Measurements from ENCODE around the gene TECPR2. TPM values are rescaled to one million over a fixed set of nuclear protein-coding genes. Genes with fewer than 3 reads are reported as not detected.

The TECPR2 gene
- total and polyA plus RNA-seq, 10 of the 15 experiments (the other 5 are each of a cell fraction or from before 2014, with no cell fraction given), result 0.15 to 10.0 (median 3.0) TPM

- TF ChIP-seq CUX1 (IDR thresholded peaks at IDR 0.05; ENCODE audit: insufficient replicate concordance, low read depth, low read length), result no peak
- TF ChIP-seq ZNF207 (IDR thresholded peaks at IDR 0.05; ENCODE audit: borderline replicate concordance), result no peak
- TF ChIP-seq BCLAF1 (IDR thresholded peaks at IDR 0.05), result no peak
- no peak for TF ChIP-seq SREBF1 (IDR thresholded peaks at IDR 0.05; ENCODE audit: low read length)
- TF ChIP-seq ZNF592 (IDR thresholded peaks at IDR 0.05), result no peak
- no peak for TF ChIP-seq POLR2AphosphoS2 (IDR thresholded peaks at IDR 0.05; ENCODE audit: low read depth, low read length)
- no peak for TF ChIP-seq POLR2A (IDR thresholded peaks at IDR 0.05; ENCODE audit: low read depth, low read length)
- no peak for TF ChIP-seq NKRF (conservative IDR thresholded peaks at IDR 0.05)
- TF ChIP-seq CHD1 (IDR thresholded peaks at IDR 0.05; ENCODE audit: low read depth, low read length), result no peak
- no peak for TF ChIP-seq CBX5 (IDR thresholded peaks at IDR 0.05; ENCODE audit: low read depth)
- TF ChIP-seq MTA3 (IDR thresholded peaks at IDR 0.05; ENCODE audit: borderline replicate concordance, low read length), result no peak
- TF ChIP-seq RUNX3 (IDR thresholded peaks at IDR 0.05; ENCODE audit: low read length), result no peak
- TF ChIP-seq IRF4 (IDR thresholded peaks at IDR 0.05; ENCODE audit: low read depth, low read length), result no peak
- TF ChIP-seq IKZF1 (conservative IDR thresholded peaks at IDR 0.05), result no peak
Observed at GRCh38 chr14:102440392-102440791, 77.7 kb downstream of the TECPR2 start (continued).

All from GM12878 (cell line).